Inflammatory macrophage treated with lipopolysaccharide for 4 hours (primary cell): ENCODE measurements around the gene MRPS15.

ENCODE experiments used
- DNase-seq: peaks from one replicate; pipeline ENCODE4 v3.0.0-alpha.2; 2020

Gene MRPS15

GRCh38 chr1:36417931-36418330 lies 46.3 kb downstream of the MRPS15 start:
- no peak for DNase-seq

DNA sequence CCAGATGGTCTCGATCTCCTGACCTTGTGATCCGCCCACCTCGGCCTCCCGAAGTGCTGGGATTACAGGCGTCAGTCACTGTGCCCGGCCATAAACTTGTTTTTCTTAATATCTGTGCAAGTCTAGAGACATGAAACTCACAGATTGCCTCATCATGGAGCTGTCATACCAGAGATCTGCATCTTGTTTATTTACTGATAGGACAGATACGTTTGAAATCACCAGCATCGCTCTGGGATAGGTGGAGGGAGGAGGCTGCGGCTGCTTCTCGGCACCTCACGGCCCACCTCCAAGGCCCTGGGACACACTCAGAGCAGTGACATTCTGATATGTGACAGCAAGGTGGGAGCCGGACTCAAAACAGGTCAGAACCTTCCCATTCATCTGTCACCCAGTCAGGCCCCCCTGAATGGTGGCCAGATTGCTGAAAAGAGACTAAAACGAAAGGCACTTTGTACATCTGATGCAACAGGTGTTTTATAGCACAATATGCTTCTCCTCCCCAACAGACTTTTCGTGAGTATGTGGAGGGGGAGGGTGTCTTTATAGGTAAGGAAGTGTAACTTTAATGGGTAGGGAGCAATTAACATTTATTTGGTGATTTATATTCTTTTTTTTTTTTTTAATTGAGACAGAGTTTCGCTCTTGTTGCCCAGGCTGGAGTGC lies 48.4 kb downstream of the MRPS15 start:
- no peak for DNase-seq

DNA sequence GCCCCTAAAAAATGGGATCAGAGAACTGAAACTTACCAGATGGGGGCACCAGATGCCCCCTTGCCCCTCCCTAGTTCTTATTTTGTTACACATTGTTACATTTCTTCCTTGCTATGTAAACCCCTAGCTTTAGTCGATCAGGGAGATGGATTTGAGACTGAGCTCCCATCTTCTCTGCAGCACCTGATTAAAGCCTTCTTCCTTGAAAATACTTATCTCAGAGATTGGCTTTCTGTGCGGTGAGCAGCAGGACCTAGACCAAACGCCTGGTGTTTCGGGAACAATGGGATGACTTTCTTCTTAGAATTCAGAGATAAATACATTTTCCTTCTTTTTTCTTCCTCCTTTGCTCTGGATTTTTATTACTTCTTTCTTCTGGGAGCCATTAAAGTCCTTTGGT lies 49.8 kb downstream of the MRPS15 start:
- no peak for DNase-seq

DNA sequence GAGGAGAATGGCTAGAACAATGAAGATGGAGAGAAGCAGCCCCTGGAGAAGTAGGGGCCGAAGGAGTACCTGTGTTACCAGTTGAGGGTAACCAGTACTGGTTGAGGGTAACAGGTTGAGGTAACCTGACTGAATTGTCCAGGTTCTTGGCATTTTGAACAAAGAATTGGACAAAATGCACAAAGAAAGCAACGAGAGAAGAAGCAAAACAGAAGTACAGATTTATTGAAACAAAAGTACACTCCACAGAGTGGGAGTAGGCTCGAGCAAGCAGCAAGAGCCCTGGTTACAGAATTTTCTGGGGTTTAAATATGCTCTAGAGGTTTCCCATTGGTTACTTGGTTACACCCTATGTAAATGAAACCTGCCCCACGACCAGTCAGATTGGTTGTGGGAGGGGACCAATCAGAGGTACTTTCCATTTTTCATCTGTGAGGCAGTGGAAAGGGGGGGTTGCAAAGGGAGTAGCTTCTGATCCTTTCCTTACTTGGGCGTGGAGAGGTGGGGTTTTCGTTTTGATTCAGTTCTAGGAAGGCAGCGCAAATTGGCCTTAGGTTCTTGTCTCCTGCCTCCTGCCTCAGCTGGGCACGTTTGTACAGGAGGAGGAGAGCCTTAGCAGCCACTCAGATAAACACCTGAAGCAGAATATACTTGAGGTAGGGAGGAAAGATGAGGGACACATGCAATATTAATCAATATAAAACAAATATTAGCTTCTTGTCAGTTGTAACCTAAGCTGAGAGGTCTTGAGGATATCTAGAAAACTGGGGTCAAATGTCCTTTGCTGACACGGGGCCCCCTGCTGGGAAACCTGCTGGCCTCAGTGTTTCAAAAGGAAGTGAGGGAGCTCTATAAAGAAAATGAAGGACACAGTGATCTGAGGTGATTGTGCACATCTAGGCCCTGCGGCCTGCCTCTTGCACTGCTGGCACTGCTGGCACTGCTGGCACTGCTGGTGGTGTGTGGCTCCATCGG lies 52.2 kb downstream of the MRPS15 start:
- DNase-seq, result peak; percentile 86

DNA sequence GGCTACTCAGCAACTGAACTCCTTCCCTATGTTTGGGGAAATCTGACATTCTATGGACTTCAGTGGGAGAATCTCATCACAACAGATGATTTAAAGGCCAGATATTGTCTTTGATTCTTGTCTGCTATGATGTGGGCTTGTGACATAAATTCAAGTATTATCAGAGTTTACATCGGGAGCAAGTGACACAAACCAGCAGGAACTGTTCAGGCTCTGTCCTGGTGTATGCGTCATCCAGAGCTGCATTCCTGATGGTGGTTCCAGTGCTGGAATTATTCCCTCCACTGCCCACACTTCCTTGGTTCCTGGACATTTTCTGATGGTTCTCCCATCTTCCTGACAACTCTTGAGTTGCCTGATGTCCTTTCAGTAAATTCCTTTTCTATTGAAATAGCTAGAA lies 55.7 kb downstream of the MRPS15 start:
- DNase-seq, result no peak

DNA sequence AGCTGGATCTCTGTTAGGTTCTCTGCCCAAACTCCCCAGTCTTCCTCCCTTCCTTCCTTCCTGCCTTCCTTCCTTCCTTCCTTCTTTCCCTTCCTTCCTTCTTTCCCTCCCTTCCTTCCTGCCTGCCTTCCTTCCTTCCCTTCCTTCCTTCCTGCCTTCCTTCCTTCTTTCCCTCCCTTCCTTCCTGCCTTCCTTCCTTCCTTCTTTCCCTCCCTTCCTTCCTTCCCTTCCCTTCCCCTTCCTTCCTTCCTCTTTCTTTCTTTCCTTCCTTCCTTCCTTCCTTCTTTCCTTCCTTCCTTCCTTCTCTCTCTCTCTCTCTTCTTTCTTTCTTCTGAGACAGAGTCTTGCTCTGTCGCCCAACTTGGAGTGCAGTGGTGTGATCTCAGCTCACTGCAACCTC lies 57.7 kb downstream of the MRPS15 start:
- no peak for DNase-seq
